IgD-negative memory B cell (primary cell): Measurements from ENCODE around the gene RSRC1. TPM values are rescaled to one million over a fixed set of nuclear protein-coding genes. Genes with fewer than 3 reads are reported as not detected.
"Not testable (repeated sequence)": the region's sequence is repeated elsewhere in the genome, so short reads cannot be mapped to it uniquely, and the experiment has no call there.

Experiments used
- H3K27ac Mint-ChIP-seq, 3 donors: one replicate each; pipeline ENCODE4 v1.8.0; 2020 to 2022; ENCODE audit warnings: mild to moderate bottlenecking in 3 of 3, mixed read lengths in 3 of 3, moderate library complexity in 1 of 3
- H3K27me3 Mint-ChIP-seq: one replicate; pipeline ENCODE4 v1.8.0; 2021; ENCODE audit warnings: mixed read lengths
- H3K36me3 Mint-ChIP-seq: one replicate; pipeline ENCODE4 v1.8.0; 2020; ENCODE audit warnings: mild to moderate bottlenecking, mixed read lengths
- H3K4me1 Mint-ChIP-seq, 3 donors: one replicate each; pipeline ENCODE4 v1.8.0; 2020 to 2022; ENCODE audit warnings: mixed read lengths in 3 of 3, mild to moderate bottlenecking in 1 of 3
- H3K4me3 Mint-ChIP-seq, 4 donors: one replicate each; pipeline ENCODE4 v1.8.0; 2020 to 2022; ENCODE audit warnings: mild to moderate bottlenecking in 4 of 4, mixed read lengths in 4 of 4, moderate library complexity in 3 of 4
- H3K9me3 Mint-ChIP-seq, 3 donors: one replicate each; pipeline ENCODE4 v1.8.0; 2020 to 2021; ENCODE audit warnings: mixed read lengths in 3 of 3, mild to moderate bottlenecking in 1 of 3
- polyA plus RNA-seq: library from polyadenylated mRNA; unstranded; fragments of 300-500 nt; fragmentation: Illumina TruSeq; gene quantifications from one replicate; pipeline ENCODE4 v1.2.3, GENCODE V29; 2021

The RSRC1 gene
- polyA plus RNA-seq, 1 donor from 2014 or later = 42.3 TPM

DNA sequence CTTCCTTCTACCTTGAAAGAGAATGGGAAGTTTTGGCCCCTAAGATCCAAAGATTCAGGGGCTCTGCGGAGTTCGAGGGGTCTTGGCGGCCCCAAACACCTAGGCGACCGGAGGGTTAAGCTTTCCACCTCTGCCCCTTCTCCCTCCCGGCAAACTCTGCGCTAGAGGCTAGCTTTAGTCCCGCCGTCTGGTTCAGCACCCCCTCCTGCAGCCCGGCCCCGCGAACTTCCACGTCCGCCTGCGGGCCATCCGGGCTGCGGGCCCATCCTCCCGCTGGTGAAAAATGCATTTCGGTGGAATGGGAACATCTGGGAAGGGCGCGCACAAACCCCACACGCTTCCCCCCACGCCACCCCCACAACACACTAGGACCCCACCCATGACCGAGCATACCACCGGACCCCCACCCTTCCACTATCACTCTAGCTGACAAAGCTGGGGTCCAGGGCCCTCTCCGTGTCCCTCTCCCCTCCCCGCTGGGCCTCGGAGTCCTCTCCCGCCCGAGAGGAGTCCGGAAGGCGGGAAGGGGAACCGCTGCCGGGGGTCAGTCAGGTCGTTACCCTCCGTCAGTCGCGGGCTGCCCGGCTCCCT, 4.7 kb upstream of the RSRC1 start:
- Mint-ChIP-seq H3K9me3 (peaks cover 5 to 27% (median 8%) of the 10 kb centered on the region in 3 donors), H3K27ac (peak overlapping the region in 2 of 3 donors; percentile 94 to 97), H3K4me1 (peaks cover 9 to 35% (median 28%) of the 10 kb centered on the region in 3 donors), H3K4me3 (peak overlapping the region in 3 of 4 donors; percentile 63 to 83 (median 80)), H3K36me3 (peaks cover 3% of the 10 kb centered on the region), H3K27me3 (peaks cover 60% of the 10 kb centered on the region)

DNA sequence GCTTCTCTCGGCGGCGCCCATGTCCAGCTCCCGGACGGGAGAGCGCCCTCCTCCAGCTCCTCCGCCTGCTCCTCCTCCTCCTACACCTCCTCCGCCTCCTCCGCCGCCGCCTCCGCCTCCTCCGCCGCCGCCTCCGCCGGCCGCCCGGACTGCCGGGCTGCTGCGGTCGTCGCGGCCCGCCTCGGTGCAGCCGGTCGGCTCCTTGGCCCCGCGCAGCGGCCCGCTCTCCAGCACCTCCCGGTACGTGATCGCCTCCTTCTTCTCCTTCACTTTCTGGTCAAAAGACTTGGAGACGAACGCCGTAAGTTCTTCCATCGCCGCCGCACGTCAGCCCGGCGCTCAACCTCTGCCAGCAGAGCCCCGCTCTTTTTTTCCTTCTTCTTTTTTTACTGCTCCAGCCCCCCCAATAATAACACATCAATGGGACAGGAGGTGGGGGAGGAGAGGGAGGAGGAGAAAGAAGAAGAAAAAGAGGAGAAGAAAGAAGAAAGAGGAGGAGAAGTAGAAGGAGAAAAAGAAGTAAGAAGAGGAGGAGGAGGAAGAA, 4.1 kb upstream of the RSRC1 start:
- H3K9me3 Mint-ChIP-seq = peaks cover 5 to 27% (median 8%) of the 10 kb centered on the region in 3 donors
- peak overlapping the region; percentile 46 to 99 (median 97) for H3K27ac Mint-ChIP-seq
- peak overlapping the region; percentile 57 to 100 (median 88) for H3K4me3 Mint-ChIP-seq
- H3K4me1 Mint-ChIP-seq = peaks cover 12 to 39% (median 28%) of the 10 kb centered on the region in 3 donors
- H3K36me3 Mint-ChIP-seq = peaks cover 3% of the 10 kb centered on the region
- H3K27me3 Mint-ChIP-seq = peaks cover 55% of the 10 kb centered on the region

DNA sequence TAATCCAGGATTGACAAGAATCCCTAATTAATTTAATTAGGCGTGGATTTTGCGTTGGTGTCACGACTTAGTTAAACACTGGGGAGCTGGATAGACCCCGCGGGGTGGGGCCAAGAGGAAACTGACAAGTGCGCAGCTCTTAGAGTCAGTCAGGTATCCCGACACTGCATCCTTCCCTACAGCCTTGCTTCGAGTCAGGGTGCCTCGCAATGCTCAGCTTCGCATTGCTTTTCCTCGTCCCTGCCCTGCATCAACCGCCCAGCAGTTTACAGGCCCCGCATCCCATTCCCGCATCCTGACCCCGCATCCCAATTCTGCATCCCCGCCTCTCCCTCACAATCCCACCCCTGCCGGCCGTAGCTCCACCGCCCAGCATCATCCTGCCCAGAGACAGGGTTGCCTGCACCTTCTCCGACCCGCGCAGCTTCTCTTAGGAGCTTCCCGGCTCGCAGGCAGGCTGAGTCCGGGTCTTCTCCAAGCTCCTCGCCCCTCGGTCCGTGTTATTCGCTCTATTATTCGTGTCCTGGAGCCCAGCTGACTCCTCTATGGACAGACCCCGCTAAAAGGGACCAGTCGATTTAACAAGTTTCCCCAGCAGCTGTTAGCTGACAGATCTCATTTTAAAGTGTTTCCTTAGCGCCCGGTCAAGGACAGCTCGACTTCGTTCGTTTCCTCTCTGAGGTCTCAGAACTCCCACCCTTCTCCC, 3.0 kb upstream of the RSRC1 start:
- peaks cover 5 to 27% (median 8%) of the 10 kb centered on the region in 3 donors for H3K9me3 Mint-ChIP-seq
- H3K4me3 Mint-ChIP-seq = peak overlapping the region; percentile 55 to 100 (median 88)
- peaks cover 3% of the 10 kb centered on the region for H3K36me3 Mint-ChIP-seq
- H3K27ac Mint-ChIP-seq = peak overlapping the region; percentile 88 to 99 (median 97)
- peaks cover 23 to 50% (median 33%) of the 10 kb centered on the region in 3 donors for H3K4me1 Mint-ChIP-seq
- H3K27me3 Mint-ChIP-seq = peaks cover 49% of the 10 kb centered on the region

DNA sequence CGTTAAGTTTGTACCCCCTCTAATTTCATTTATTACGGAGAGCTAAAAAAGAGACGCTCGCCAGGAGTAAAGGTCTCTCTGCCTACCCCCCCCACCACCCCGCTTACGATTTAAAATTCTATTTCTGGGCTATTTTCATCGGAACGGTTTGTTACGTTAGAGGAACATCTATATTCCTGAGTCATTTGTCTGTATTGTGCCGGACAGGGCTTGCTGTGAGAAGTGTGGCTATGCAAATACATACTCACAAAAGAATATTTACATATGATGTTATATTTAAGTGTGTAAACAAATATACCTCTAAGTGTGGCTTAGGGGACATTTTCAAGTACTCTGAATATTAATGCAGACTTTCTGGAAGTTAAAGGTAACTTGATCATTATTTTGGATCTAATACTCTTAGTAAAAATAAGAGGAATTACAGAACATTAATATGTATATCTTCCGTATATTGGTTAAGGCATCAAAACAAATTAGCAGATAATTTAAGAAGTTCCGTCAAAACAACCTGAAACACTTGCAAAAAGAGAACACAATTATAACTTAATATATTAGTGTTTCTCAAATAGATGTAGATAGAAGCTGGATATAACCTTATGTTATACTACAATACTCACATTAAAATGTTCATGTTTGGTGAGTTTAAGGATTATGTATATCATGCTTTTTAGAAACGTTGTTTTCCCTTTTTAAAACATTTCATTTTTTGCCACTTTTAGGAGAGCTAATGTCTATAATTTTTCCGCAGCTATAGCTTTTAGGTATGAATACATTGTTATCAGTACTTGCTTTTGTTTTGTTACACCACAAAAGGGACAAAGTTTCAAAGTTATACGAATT, 2.1 kb upstream of the RSRC1 start:
- H3K4me1 Mint-ChIP-seq = peaks cover 30 to 53% (median 38%) of the 10 kb centered on the region in 3 donors
- H3K4me3 Mint-ChIP-seq = peak overlapping the region in 3 of 4 donors; percentile 41 to 100 (median 77)
- peaks cover 40% of the 10 kb centered on the region for H3K27me3 Mint-ChIP-seq
- peaks cover 6 to 23% (median 7%) of the 10 kb centered on the region in 3 donors for H3K9me3 Mint-ChIP-seq
- peaks cover 6% of the 10 kb centered on the region for H3K36me3 Mint-ChIP-seq
- H3K27ac Mint-ChIP-seq = peak overlapping the region; percentile 88 to 99 (median 97)

DNA sequence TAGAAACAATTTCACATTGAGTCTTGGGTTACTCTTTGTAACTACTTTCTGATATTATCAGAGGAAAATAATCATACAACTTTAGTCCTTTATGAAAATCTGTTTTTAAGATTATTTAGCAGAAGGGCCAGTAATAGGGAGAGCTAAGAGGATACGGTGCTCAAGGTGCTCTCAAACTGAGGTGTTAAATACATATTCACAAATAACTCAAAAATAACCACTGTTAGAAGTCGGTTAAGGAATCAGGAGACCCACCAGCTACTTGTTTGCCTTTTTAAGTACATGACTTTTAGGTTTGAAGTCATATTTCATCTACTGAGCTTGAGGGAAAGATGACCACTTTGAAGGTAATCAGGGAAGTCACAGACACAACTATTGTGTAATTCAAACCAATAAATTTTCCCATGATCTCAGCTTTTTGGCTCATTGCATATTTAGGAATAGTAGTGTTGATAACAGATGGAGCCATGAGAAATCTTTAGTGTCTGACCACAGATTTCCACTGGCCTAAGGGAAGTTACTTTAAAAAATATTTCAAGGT, 1.4 kb upstream of the RSRC1 start:
- Mint-ChIP-seq H3K4me3 (peak overlapping the region in 1 of 4 donors; percentile 100), H3K27ac (peak overlapping the region; percentile 67 to 99 (median 97)), H3K36me3 (peaks cover 9% of the 10 kb centered on the region), H3K9me3 (peaks cover 6 to 20% (median 11%) of the 10 kb centered on the region in 3 donors), H3K27me3 (peaks cover 38% of the 10 kb centered on the region), H3K4me1 (peaks cover 31 to 53% (median 40%) of the 10 kb centered on the region in 3 donors)

DNA sequence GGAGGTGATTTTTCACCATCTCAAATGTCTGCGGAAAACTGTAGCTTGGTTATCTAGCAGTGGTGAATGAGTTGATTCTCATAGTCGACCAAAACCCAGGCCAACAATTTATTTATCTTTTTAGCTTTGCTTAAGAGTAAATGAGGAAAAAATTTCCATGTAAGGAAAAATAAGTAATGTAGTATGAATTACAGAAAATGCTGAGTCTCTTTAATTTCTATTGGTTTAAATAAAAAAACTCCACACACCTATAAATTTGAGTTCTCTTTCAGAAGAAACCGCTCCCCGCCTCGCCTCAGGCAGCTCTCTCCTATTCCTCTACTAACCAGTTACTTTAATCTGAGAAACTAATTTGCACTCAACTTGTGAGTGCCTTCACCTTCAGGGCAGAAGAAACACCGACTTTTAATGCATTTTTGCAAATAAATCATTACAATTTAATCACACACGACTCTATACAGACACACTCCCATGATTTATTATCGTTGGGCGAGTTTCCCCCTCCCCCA, 540 bp upstream of the RSRC1 start:
- peak overlapping the region; percentile 87 to 100 (median 98) for H3K4me3 Mint-ChIP-seq
- peaks cover 17% of the 10 kb centered on the region for H3K36me3 Mint-ChIP-seq
- peaks cover 30% of the 10 kb centered on the region for H3K27me3 Mint-ChIP-seq
- peak overlapping the region; percentile 94 to 99 (median 97) for H3K27ac Mint-ChIP-seq
- H3K9me3 Mint-ChIP-seq = peaks cover 6 to 21% (median 15%) of the 10 kb centered on the region in 3 donors
- H3K4me1 Mint-ChIP-seq = peaks cover 32 to 46% (median 36%) of the 10 kb centered on the region in 3 donors

DNA sequence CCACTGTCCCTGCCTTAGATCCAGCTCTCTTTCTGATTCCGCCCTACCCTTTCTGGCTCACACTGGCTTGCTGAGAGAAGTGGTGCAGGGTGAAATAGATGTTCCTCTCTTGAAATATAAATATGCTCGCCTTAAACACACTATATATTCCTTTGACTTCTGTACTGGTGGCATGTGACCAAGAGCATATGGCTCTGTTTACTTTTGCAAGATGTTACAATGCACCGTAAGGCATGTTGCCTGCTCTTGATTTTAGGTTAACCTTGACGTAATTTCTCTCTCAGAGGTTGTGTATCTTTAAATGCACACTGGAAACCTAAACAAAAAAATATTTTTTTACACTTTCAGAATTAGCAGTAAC, 749 bp downstream of the RSRC1 start:
- Mint-ChIP-seq H3K4me1 (peaks cover 32 to 46% (median 37%) of the 10 kb centered on the region in 3 donors), H3K9me3 (peaks cover 6 to 16% (median 13%) of the 10 kb centered on the region in 3 donors), H3K27ac (peak overlapping the region; percentile 94 to 99 (median 97)), H3K4me3 (peak overlapping the region; percentile 87 to 100 (median 98)), H3K27me3 (peaks cover 22% of the 10 kb centered on the region), H3K36me3 (peaks cover 17% of the 10 kb centered on the region)

DNA sequence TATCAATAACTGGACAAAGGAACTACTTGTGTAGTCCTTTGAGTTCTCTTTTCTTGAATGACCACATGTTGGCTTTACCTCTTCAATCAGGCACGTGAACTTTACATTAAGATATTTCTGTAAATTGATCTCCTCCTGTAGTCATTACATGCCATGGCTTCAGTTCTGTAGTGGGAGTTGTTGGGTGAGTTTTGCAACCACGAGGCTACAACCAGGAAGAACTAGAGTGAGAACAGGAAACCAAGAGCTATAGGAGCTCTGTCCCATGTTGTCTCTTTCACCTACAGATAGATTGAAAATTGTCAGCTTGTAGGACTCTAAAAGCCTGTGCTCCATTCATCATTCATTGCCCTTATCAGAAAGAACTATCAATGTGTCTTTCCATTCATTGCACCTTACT, 2.0 kb downstream of the RSRC1 start:
- Mint-ChIP-seq H3K9me3 (peaks cover 6 to 16% (median 8%) of the 10 kb centered on the region in 3 donors), H3K4me1 (peaks cover 29 to 45% (median 36%) of the 10 kb centered on the region in 3 donors), H3K27ac (peak overlapping the region in 1 of 3 donors; percentile 25), H3K27me3 (peaks cover 12% of the 10 kb centered on the region), H3K36me3 (peaks cover 17% of the 10 kb centered on the region), H3K4me3 (peak overlapping the region in 3 of 4 donors; percentile 6 to 100 (median 63))

DNA sequence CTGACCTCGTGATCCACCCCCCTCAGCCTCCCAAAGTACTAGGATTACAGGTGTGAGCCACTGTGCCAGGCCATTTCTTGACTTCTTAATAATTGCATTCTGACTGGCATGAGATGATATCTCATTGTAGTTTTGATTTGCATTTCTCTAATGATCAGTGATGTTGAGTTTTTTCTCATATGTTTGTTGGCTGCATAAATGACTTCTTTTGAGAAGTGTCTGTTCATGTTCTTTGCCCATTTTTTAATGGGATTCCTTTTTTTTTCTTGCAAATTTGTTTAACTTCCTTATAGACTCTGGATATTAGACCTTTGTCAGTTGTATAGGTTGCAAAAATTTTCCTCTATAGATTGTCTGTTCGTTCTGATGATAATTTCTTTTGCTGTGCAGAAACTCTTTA, 3.7 kb downstream of the RSRC1 start:
- H3K27ac Mint-ChIP-seq, H3K27me3 Mint-ChIP-seq: not testable (repeated sequence)
- H3K9me3 Mint-ChIP-seq = peaks cover 6 to 16% (median 8%) of the 10 kb centered on the region in 3 donors
- H3K4me1 Mint-ChIP-seq = peaks cover 30 to 42% (median 39%) of the 10 kb centered on the region in 3 donors
- peaks cover 17% of the 10 kb centered on the region for H3K36me3 Mint-ChIP-seq
- peak overlapping the region in 2 of 4 donors; percentile 43 to 66 for H3K4me3 Mint-ChIP-seq

DNA sequence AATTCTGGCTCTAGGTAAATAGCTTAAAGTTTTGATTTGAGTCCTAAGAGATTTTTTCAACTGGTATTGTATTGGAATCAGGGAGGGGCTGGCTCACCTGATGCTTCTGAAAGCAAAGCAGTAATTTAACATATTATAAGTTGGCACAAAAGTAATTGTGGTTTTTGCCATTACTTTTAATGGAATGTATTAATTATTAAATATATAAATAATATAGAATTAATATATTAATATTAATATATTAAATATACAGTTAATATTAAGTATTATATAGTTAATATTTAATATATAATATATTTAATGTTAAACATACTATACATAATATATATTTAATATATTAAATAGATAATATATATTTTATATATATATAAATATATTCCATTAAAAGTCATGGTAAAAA, 10.4 kb downstream of the RSRC1 start:
- H3K9me3 Mint-ChIP-seq = peaks cover 0 to under 1% (median 0%) of the 10 kb centered on the region in 3 donors
- no peak overlapping the region for H3K4me3 Mint-ChIP-seq
- H3K27ac Mint-ChIP-seq = no peak overlapping the region
- peaks cover 9 to 16% (median 15%) of the 10 kb centered on the region in 3 donors for H3K4me1 Mint-ChIP-seq
- H3K27me3 Mint-ChIP-seq = no peaks in the 10 kb centered on the region
- H3K36me3 Mint-ChIP-seq = peaks cover 20% of the 10 kb centered on the region

DNA sequence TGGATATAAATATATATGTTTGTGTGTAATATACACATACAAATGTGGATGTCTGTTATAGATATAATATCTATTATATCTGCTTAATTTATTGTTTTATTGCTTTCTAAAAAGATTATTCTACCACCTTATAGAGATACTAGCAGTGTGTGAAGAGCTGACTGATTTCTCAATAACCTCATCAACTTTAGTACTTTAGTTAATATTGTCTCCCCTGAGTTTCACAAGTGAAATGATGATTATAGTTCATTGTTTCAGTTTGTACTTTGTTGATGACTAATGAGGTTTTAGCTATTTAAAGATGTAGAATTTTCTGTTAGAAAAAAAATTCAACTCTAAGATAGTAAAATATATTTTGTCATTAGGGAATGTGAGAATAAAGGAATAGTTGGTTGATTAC, 11.4 kb downstream of the RSRC1 start:
- H3K4me3 Mint-ChIP-seq = no peak overlapping the region
- peaks cover 9 to 17% (median 15%) of the 10 kb centered on the region in 3 donors for H3K4me1 Mint-ChIP-seq
- H3K27me3 Mint-ChIP-seq = no peaks in the 10 kb centered on the region
- peaks cover 3 to 5% (median 5%) of the 10 kb centered on the region in 3 donors for H3K9me3 Mint-ChIP-seq
- H3K27ac Mint-ChIP-seq = no peak overlapping the region
- peaks cover 29% of the 10 kb centered on the region for H3K36me3 Mint-ChIP-seq

DNA sequence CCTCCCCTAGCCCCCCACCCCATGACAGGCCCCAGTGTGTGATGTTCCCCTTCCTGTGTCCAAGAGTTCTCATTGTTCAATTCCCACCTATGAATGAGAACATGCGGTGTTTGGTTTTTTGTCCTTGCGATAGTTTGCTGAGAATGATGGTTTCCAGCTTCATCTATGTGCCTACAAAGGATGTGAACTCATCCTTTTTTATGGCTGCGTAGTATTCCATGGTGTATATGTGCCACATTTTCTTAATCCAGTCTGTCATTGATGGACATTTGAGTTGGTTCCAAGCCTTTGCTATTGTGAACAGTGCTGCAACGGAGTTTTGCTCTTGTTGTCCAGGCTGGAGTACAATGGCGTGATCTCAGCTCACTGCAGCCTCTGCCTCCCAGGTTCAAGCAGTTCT, 12.8 kb downstream of the RSRC1 start:
- peaks cover 9 to 11% (median 9%) of the 10 kb centered on the region in 3 donors for H3K4me1 Mint-ChIP-seq
- not testable (repeated sequence) for H3K27me3 Mint-ChIP-seq, H3K4me3 Mint-ChIP-seq, H3K27ac Mint-ChIP-seq
- H3K9me3 Mint-ChIP-seq = peaks cover 10 to 18% (median 12%) of the 10 kb centered on the region in 3 donors
- peaks cover 42% of the 10 kb centered on the region for H3K36me3 Mint-ChIP-seq

DNA sequence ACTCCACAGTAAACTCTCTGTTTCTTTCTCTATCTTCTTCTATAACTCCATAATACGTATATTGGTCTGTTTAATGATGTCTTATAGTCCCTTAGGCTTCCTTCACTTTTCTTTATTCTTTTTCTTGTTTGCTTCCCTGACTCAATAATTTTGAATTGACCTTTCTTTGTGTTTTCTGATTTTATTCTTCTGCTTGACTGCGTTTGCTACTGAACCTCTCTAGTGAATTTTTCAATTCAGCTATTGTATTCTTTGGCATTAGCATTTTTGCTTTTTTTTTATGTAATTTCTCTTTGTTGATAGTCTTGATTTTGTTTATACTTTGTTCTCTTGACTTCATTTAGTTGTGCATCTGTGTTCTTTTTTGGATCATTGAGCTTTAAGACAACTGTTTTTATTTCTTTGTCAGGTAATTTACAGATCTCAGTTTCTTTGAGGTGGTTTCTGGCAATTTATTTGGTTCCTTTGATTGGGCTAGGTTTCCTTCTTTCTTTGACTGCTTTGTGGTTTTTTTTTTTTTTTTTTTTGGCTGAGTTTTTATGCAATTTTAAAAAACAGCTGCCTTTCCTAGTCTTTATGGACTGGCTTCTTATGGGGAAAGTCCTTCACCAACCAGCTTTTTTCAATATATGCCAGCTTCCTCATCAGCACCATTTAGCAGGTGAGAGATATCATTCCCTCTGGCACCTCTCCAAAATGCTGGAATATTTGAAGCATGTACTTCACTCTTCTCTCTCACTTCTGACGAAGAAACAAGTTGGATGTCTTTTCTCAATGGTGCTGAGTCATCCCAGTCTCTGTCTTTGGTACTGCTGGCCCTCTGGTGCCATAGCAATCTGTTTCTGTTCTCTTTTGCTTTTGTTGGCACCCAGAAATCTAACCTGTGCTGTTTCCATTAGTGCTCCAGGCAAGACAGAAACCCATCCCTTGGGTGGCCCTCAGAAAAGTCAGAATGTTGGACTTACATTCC, 17.6 kb downstream of the RSRC1 start:
- H3K4me3 Mint-ChIP-seq = no peak overlapping the region
- peaks cover 12 to 22% (median 12%) of the 10 kb centered on the region in 3 donors for H3K9me3 Mint-ChIP-seq

More for the DNA sequence above, 17.6 kb downstream of the RSRC1 start:
- Mint-ChIP-seq H3K36me3 (peaks cover 62% of the 10 kb centered on the region), H3K4me1 (peaks cover 0 to 2% (median 2%) of the 10 kb centered on the region in 3 donors), H3K27me3 (no peaks in the 10 kb centered on the region), H3K27ac (no peak overlapping the region)
